Nephron progenitor cell (in vitro differentiated cells): ENCODE measurements around the gene EML1.

Source experiments
- DNase-seq: peaks from one replicate; pipeline ENCODE4 v3.0.0; 2021
- H3K27ac Mint-ChIP-seq: 2 replicates; pipeline ENCODE4 v1.8.0; 2021; ENCODE audit warnings: mild to moderate bottlenecking, moderate library complexity, mixed read lengths
- H3K27me3 Mint-ChIP-seq: 2 replicates; pipeline ENCODE4 v1.8.0; 2021; ENCODE audit warnings: mild to moderate bottlenecking, low read depth, mixed read lengths; ENCODE audit not compliant: poor library complexity
- H3K36me3 Mint-ChIP-seq: 2 replicates; pipeline ENCODE4 v1.8.0; 2021; ENCODE audit warnings: low read depth, mixed read lengths
- H3K4me1 Mint-ChIP-seq: 2 replicates; pipeline ENCODE4 v1.8.0; 2021; ENCODE audit warnings: mixed read lengths
- H3K4me3 Mint-ChIP-seq: 2 replicates; pipeline ENCODE4 v1.8.0; 2021; ENCODE audit warnings: mild to moderate bottlenecking, moderate library complexity, mixed read lengths
- H3K9me3 Mint-ChIP-seq: 2 replicates; pipeline ENCODE4 v1.8.0; 2021; ENCODE audit warnings: mild to moderate bottlenecking, moderate library complexity, mixed read lengths
- CTCF ChIP-seq: fragments of 200-600 bp; sonication (generic); IDR thresholded peaks from 2 replicates; pipeline ENCODE4 v1.5.0; 2021; ENCODE audit warnings: antibody characterized with exemption

The EML1 gene

GRCh38 chr14:99808154-99808505, 14.9 kb downstream of the EML1 start:
- Mint-ChIP-seq H3K27me3 (peaks cover 7% of the 10 kb centered on the region), H3K9me3 (no peaks in the 10 kb centered on the region), H3K4me3 (no peak overlapping the region), H3K4me1 (peaks cover 45% of the 10 kb centered on the region), H3K36me3 (no peaks in the 10 kb centered on the region), H3K27ac (no peak overlapping the region)
- no peak for DNase-seq
- TF ChIP-seq CTCF: no peak

GRCh38 chr14:99808515-99808914, 15.3 kb downstream of the EML1 start:
- Mint-ChIP-seq H3K36me3 (no peaks in the 10 kb centered on the region), H3K9me3 (no peaks in the 10 kb centered on the region), H3K27me3 (peaks cover 7% of the 10 kb centered on the region), H3K27ac (no peak overlapping the region), H3K4me1 (peaks cover 45% of the 10 kb centered on the region), H3K4me3 (no peak overlapping the region)
- DNase-seq: no peak
- TF ChIP-seq CTCF: no peak

- H3K27me3 Mint-ChIP-seq: peaks cover 7% of the 10 kb centered on the region
- H3K27ac Mint-ChIP-seq: peak overlapping the region; percentile 16
- H3K9me3 Mint-ChIP-seq: no peaks in the 10 kb centered on the region
- H3K36me3 Mint-ChIP-seq: no peaks in the 10 kb centered on the region
- H3K4me3 Mint-ChIP-seq: no peak overlapping the region
- DNase-seq: no peak
- no peak for TF ChIP-seq CTCF
- H3K4me1 Mint-ChIP-seq: peaks cover 45% of the 10 kb centered on the region
Observed at GRCh38 chr14:99809360-99809759, 16.1 kb downstream of the EML1 start.

GRCh38 chr14:99809859-99810558, 16.8 kb downstream of the EML1 start:
- H3K27me3 Mint-ChIP-seq: peaks cover 7% of the 10 kb centered on the region
- no peak for TF ChIP-seq CTCF
- no peak overlapping the region for H3K4me3 Mint-ChIP-seq
- H3K36me3 Mint-ChIP-seq: no peaks in the 10 kb centered on the region
- no peaks in the 10 kb centered on the region for H3K9me3 Mint-ChIP-seq
- H3K4me1 Mint-ChIP-seq: peaks cover 45% of the 10 kb centered on the region
- peak overlapping the region; percentile 16 for H3K27ac Mint-ChIP-seq
- no peak for DNase-seq

- Mint-ChIP-seq H3K27me3 (peaks cover 7% of the 10 kb centered on the region), H3K9me3 (no peaks in the 10 kb centered on the region), H3K27ac (no peak overlapping the region), H3K36me3 (no peaks in the 10 kb centered on the region), H3K4me3 (no peak overlapping the region), H3K4me1 (peaks cover 45% of the 10 kb centered on the region)
- no peak for DNase-seq
- no peak for TF ChIP-seq CTCF
Observed at GRCh38 chr14:99810559-99810874, 17.3 kb downstream of the EML1 start.

- H3K27ac Mint-ChIP-seq: peak overlapping the region; percentile 55
- H3K9me3 Mint-ChIP-seq: no peaks in the 10 kb centered on the region
Observed at GRCh38 chr14:99812096-99812750, 19.0 kb downstream of the EML1 start.

More at GRCh38 chr14:99812096-99812750, 19.0 kb downstream of the EML1 start:
- Mint-ChIP-seq H3K36me3 (no peaks in the 10 kb centered on the region), H3K4me3 (no peak overlapping the region), H3K4me1 (peaks cover 37% of the 10 kb centered on the region), H3K27me3 (peaks cover 5% of the 10 kb centered on the region)
- TF ChIP-seq CTCF: no peak
- no peak for DNase-seq
